ENCODE measurements around the gene BCAR3.

Gene BCAR3

GRCh38 chr1:93607814-93608186 lies 73.8 kb downstream of the BCAR3 start:
- TF ChIP-seq GATA3 (IDR thresholded peaks at IDR 0.05; ENCODE audit: low read depth, low read length) (no peak), GATA2 (IDR thresholded peaks at IDR 0.05; ENCODE audit: low read depth, low read length) (no peak)

- no peak for TF ChIP-seq GATA2 (IDR thresholded peaks at IDR 0.05; ENCODE audit: low read depth, low read length)
- TF ChIP-seq GATA3 (IDR thresholded peaks at IDR 0.05; ENCODE audit: low read depth, low read length): no peak
Observed at GRCh38 chr1:93605812-93606512, 75.7 kb downstream of the BCAR3 start.

- TF ChIP-seq GATA3 (IDR thresholded peaks at IDR 0.05; ENCODE audit: low read depth, low read length): no peak
- TF ChIP-seq GATA2 (IDR thresholded peaks at IDR 0.05; ENCODE audit: low read depth, low read length): no peak
Observed at GRCh38 chr1:93605026-93605568, 76.5 kb downstream of the BCAR3 start.

- no peak for TF ChIP-seq GATA2 (IDR thresholded peaks at IDR 0.05; ENCODE audit: low read depth, low read length)
- TF ChIP-seq GATA3 (IDR thresholded peaks at IDR 0.05; ENCODE audit: low read depth, low read length): no peak
Observed at GRCh38 chr1:93604411-93604810, 77.2 kb downstream of the BCAR3 start.

GRCh38 chr1:93603601-93604000 lies 78.0 kb downstream of the BCAR3 start:
- no peak for TF ChIP-seq GATA3 (IDR thresholded peaks at IDR 0.05; ENCODE audit: low read depth, low read length)
- TF ChIP-seq GATA2 (IDR thresholded peaks at IDR 0.05; ENCODE audit: low read depth, low read length): no peak

GRCh38 chr1:93603106-93603505 lies 78.5 kb downstream of the BCAR3 start:
- TF ChIP-seq GATA2 (IDR thresholded peaks at IDR 0.05; ENCODE audit: low read depth, low read length): no peak
- TF ChIP-seq GATA3 (IDR thresholded peaks at IDR 0.05; ENCODE audit: low read depth, low read length): no peak

GRCh38 chr1:93602101-93602500 lies 79.5 kb downstream of the BCAR3 start:
- TF ChIP-seq GATA2 (IDR thresholded peaks at IDR 0.05; ENCODE audit: low read depth, low read length) (no peak), GATA3 (IDR thresholded peaks at IDR 0.05; ENCODE audit: low read depth, low read length) (no peak)

- no peak for TF ChIP-seq GATA2 (IDR thresholded peaks at IDR 0.05; ENCODE audit: low read depth, low read length)
- TF ChIP-seq GATA3 (IDR thresholded peaks at IDR 0.05; ENCODE audit: low read depth, low read length): no peak
Observed at GRCh38 chr1:93601686-93602085, 80.0 kb downstream of the BCAR3 start.

- TF ChIP-seq GATA2 (IDR thresholded peaks at IDR 0.05; ENCODE audit: low read depth, low read length): no peak
Observed at GRCh38 chr1:93600663-93601062, 81.0 kb downstream of the BCAR3 start.

- no peak for TF ChIP-seq GATA3 (IDR thresholded peaks at IDR 0.05; ENCODE audit: low read depth, low read length)
- no peak for TF ChIP-seq GATA2 (IDR thresholded peaks at IDR 0.05; ENCODE audit: low read depth, low read length)
Observed at GRCh38 chr1:93599479-93599878, 82.2 kb downstream of the BCAR3 start.

- TF ChIP-seq GATA3 (IDR thresholded peaks at IDR 0.05; ENCODE audit: low read depth, low read length): no peak
- TF ChIP-seq GATA2 (IDR thresholded peaks at IDR 0.05; ENCODE audit: low read depth, low read length): no peak
Observed at GRCh38 chr1:93598861-93599439, 82.7 kb downstream of the BCAR3 start.

- TF ChIP-seq GATA2 (IDR thresholded peaks at IDR 0.05; ENCODE audit: low read depth, low read length): no peak
- no peak for TF ChIP-seq GATA3 (IDR thresholded peaks at IDR 0.05; ENCODE audit: low read depth, low read length)
Observed at GRCh38 chr1:93598396-93598795, 83.2 kb downstream of the BCAR3 start.

GRCh38 chr1:93597709-93598108 lies 83.9 kb downstream of the BCAR3 start:
- TF ChIP-seq GATA3 (IDR thresholded peaks at IDR 0.05; ENCODE audit: low read depth, low read length) (0 out of 2 replicates have a peak, but pooled peaks have one; percentile 10), GATA2 (IDR thresholded peaks at IDR 0.05; ENCODE audit: low read depth, low read length) (peak; percentile 83)

- TF ChIP-seq GATA3 (IDR thresholded peaks at IDR 0.05; ENCODE audit: low read depth, low read length) (no peak), GATA2 (IDR thresholded peaks at IDR 0.05; ENCODE audit: low read depth, low read length) (no peak)
Observed at GRCh38 chr1:93596329-93597089, 85.1 kb downstream of the BCAR3 start.

Measured in SH-SY5Y (cell line).